Stimulated activated memory B cell treated with anti-CD40 and anti-IgM and Interleukin-4, amounts not matched to agents 10 μg/mL and 1 μg/mL and 100 μg/mL, for 72 hours (primary cell): ENCODE measurements around the gene GRK7.

Source experiments
- ATAC-seq: fragments of 150-1000 bp; cut with Tn5 transposase; 2 replicates; pipeline ENCODE4 v1.10.0; 2021
- H3K27ac Mint-ChIP-seq: one replicate; pipeline ENCODE4 v1.8.0; 2022; ENCODE audit warnings: mild to moderate bottlenecking, mixed read lengths
- H3K27me3 Mint-ChIP-seq: one replicate; pipeline ENCODE4 v1.8.0; 2022; ENCODE audit warnings: mixed read lengths
- H3K36me3 Mint-ChIP-seq: one replicate; pipeline ENCODE4 v1.8.0; 2022; ENCODE audit warnings: mixed read lengths
- H3K4me1 Mint-ChIP-seq: one replicate; pipeline ENCODE4 v1.8.0; 2022; ENCODE audit warnings: mixed read lengths
- H3K4me3 Mint-ChIP-seq: one replicate; pipeline ENCODE4 v1.8.0; 2022; ENCODE audit warnings: mild to moderate bottlenecking, moderate library complexity, mixed read lengths
- H3K9me3 Mint-ChIP-seq: one replicate; pipeline ENCODE4 v1.8.0; 2022; ENCODE audit warnings: mixed read lengths

The GRK7 gene

GRCh38 chr3:141812586-141812985, 49.4 kb downstream of the GRK7 start:
- Mint-ChIP-seq H3K36me3 (no peaks in the 10 kb centered on the region), H3K27ac (no peak overlapping the region), H3K27me3 (peaks cover 24% of the 10 kb centered on the region), H3K4me1 (no peaks in the 10 kb centered on the region), H3K4me3 (no peak overlapping the region), H3K9me3 (peaks cover 5% of the 10 kb centered on the region)
- no peak for ATAC-seq
